ENCODE data around the gene ORM1.

GRCh38 chr9:114345493-114346065 lies 22.7 kb downstream of the ORM1 start:
- TF ChIP-seq EZH2 (optimal IDR thresholded peaks at IDR 0.05; ENCODE audit: low read depth, low read length) (no peak), CTCF (IDR thresholded peaks at IDR 0.05; ENCODE audit: low read length) (no peak)
